Ishikawa (cell line): ENCODE measurements around the gene TCF4.

ENCODE experiments used
- CEBPB ChIP-seq: IDR thresholded peaks from 2 replicates; pipeline ENCODE4 v1.6.1; 2012
- CREB1 ChIP-seq: IDR thresholded peaks from 2 replicates; pipeline ENCODE4 v1.6.1; 2012; ENCODE audit warnings: low read depth
- EGR1 ChIP-seq: IDR thresholded peaks from 2 replicates; pipeline ENCODE4 v1.6.1; 2012
- EP300 ChIP-seq: IDR thresholded peaks from 2 replicates; pipeline ENCODE4 v1.6.1; 2012; ENCODE audit warnings: borderline replicate concordance
- FOXM1 ChIP-seq: IDR thresholded peaks from 2 replicates; pipeline ENCODE4 v1.6.1; 2012; ENCODE audit warnings: low read depth, borderline replicate concordance
- MAX ChIP-seq: IDR thresholded peaks from 2 replicates; pipeline ENCODE4 v1.6.1; 2012
- NFIC ChIP-seq: IDR thresholded peaks from 2 replicates; pipeline ENCODE4 v1.6.1; 2012
- RAD21 ChIP-seq: IDR thresholded peaks from 2 replicates; pipeline ENCODE4 v1.6.1; 2012; ENCODE audit warnings: low read depth
- REST ChIP-seq: IDR thresholded peaks from 2 replicates; pipeline ENCODE4 v1.6.1; 2012; ENCODE audit warnings: low read depth, mild to moderate bottlenecking
- TAF1 ChIP-seq: IDR thresholded peaks from 2 replicates; pipeline ENCODE4 v1.6.1; 2012; ENCODE audit warnings: low read depth, mild to moderate bottlenecking
- TCF12 ChIP-seq: IDR thresholded peaks from 2 replicates; pipeline ENCODE4 v1.6.1; 2012; ENCODE audit warnings: low read depth
- TEAD4 ChIP-seq: IDR thresholded peaks from 2 replicates; pipeline ENCODE4 v1.6.1; 2012
- YY1 ChIP-seq: IDR thresholded peaks from 2 replicates; pipeline ENCODE4 v1.6.1; 2012; ENCODE audit warnings: low read depth

GRCh38 chr18:55552526-55553189 lies 35.3 kb downstream of the TCF4 start:
- no peak for TF ChIP-seq RAD21
- TF ChIP-seq FOXM1 = no peak
- TF ChIP-seq MAX = no peak
- TF ChIP-seq EP300 = no peak
- TF ChIP-seq NFIC = no peak
- no peak for TF ChIP-seq CEBPB
- no peak for TF ChIP-seq EGR1
- no peak for TF ChIP-seq CREB1
- TF ChIP-seq REST = no peak
- TF ChIP-seq TAF1 = no peak
- no peak for TF ChIP-seq TCF12
- TF ChIP-seq TEAD4 = no peak
- no peak for TF ChIP-seq YY1
